AG09319 (cell line): Measurements from ENCODE around the gene PSD.

ENCODE experiments used
- DNase-seq: peaks from one replicate; pipeline ENCODE4 v3.0.0-alpha.2; 2010; ENCODE audit warnings: low read depth; ENCODE audit errors: extremely low read depth
- TF ChIP-seq, protein P1 (sequence below): IDR thresholded peaks from 2 replicates; pipeline ENCODE4 v1.5.1; 2011; ENCODE audit warnings: low read depth, mild to moderate bottlenecking, inconsistent platforms, low read length, moderate library complexity

PSD gene

DNA sequence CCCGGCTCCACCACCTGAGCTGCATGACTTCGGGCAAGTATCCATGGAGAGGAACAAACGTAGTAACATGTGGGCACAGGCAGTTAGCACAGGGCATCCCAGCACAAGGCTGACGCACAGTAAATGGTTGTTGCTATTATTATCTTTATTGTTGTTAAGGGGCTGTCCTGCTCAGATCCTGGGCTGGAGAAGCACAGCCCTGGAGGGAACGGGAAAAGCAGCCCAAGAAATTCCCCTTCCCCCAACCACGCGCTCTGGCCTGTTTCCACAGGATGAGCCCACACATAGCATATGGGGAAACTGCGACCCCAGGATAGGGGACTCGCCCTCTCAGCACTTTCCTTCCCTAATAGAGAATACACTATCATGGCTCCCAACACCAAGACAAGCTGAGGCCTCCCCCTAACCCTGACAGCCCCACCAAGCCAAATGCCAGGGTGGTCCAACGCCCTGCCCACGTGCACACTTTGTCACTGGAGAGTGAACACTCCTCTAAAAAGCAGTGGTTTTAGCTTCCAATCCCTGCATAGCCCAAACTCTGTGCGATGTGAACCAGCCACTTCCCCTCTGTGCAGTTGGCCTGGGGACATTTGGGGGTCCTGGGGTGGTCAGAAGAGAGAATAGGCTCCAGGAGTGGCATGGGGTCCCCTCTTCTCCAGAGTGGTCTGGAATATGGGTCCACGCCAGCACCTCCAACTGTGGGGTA is 11.0 kb downstream of the PSD start:
- TF ChIP-seq, protein P1, sequence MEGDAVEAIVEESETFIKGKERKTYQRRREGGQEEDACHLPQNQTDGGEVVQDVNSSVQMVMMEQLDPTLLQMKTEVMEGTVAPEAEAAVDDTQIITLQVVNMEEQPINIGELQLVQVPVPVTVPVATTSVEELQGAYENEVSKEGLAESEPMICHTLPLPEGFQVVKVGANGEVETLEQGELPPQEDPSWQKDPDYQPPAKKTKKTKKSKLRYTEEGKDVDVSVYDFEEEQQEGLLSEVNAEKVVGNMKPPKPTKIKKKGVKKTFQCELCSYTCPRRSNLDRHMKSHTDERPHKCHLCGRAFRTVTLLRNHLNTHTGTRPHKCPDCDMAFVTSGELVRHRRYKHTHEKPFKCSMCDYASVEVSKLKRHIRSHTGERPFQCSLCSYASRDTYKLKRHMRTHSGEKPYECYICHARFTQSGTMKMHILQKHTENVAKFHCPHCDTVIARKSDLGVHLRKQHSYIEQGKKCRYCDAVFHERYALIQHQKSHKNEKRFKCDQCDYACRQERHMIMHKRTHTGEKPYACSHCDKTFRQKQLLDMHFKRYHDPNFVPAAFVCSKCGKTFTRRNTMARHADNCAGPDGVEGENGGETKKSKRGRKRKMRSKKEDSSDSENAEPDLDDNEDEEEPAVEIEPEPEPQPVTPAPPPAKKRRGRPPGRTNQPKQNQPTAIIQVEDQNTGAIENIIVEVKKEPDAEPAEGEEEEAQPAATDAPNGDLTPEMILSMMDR, result no peak
- no peak for DNase-seq

DNA sequence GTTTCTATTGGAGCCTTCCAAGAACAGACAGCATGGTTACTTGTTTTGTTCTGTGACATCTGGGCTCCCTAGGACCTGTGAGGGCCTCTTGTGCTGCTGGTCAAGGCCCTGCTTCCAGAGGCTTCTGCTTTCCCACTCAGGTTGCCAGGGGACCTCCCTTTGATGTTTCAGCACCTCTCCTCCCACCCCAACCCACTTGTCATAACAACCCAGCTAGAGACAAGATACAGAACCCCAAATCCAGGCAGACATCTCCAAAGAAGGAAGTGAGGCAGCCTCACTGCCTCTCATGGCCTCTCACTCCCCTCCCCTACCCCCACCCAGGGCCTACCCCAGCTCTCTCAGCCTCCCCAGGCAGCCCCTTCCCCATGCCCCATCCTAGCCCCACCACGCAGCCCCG is 11.8 kb downstream of the PSD start:
- DNase-seq, result no peak
- TF ChIP-seq, protein P1, result no peak

DNA sequence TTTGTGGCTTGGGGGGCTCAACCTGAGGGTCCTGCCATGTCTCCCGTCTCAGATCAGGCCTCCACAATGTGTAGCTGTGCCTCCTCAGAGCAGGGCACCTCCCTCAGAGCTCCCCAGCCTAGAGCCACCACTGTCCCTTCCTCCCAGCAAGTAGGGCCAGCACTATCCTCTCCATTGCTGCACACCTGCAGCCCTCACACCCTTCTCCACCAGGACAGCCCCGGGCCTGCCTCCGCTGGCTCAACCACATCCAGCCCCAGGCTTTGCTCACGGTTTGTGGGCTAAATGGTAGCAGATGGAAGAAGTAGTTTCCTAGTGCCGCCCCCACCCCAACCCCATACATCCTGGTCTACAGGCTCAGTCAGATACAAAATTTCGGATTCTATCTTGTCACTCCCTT is 13.0 kb downstream of the PSD start:
- TF ChIP-seq, protein P1, result no peak
- DNase-seq, result no peak

DNA sequence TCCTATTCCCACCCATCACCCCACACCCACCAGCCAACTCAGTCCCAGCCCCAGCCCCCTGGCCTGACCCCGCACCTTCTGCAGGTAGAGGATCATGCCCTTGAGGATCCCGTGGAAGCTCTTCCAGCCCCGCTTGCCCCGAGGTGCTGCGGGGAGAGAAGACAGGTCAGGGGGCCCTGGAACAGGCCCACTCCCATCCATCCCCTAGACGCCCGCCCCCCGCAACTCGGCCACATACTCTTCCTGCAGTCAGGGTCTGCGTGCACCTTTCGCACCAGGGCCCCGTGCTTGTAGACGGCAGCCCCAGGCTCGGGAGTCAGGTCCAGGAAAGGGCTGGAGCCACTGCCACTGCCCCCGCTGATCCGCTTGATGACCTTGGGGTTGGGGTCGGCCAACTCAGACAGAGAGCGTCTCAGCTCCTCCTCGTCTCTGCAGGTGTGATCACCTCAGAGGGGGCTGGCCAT is 13.4 kb downstream of the PSD start:
- TF ChIP-seq, protein P1, result no peak
- no peak for DNase-seq

DNA sequence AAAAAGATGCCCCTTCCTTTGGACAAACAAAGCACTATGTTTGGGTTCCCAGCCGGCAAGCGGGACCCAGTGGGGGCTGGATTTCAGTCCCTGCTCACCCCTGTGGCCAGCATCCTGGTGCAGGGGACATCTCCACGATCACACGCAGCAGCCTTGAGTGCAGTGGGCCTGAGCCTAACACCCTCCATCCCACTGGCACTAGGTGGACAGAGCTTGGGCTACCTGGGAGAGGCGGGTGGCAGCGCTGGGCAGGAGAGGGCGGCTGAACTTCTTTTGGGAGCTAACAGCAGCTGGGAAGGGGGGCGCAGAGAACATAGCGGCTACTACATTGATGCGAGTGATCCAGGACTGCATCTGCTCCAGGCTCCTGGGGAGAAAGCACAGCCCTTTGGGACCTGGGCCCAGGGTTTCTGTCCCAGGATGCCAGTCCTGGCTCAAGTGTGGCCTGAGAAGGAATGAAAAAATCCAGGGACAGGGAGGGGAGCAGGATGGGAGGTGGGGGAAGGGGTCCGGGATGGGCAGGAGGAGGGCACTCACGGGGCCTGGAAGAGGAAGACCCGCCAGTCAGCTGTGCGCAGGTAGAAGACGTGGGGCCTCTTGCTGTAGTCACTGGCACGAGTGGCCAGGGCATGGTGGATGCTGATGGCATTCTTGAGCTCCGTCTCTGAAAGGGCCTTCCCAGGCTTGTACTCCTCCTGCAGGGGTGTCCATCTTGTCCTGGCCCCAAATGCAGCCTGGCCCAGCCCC is 14.1 kb downstream of the PSD start:
- TF ChIP-seq, protein P1, result no peak

DNA sequence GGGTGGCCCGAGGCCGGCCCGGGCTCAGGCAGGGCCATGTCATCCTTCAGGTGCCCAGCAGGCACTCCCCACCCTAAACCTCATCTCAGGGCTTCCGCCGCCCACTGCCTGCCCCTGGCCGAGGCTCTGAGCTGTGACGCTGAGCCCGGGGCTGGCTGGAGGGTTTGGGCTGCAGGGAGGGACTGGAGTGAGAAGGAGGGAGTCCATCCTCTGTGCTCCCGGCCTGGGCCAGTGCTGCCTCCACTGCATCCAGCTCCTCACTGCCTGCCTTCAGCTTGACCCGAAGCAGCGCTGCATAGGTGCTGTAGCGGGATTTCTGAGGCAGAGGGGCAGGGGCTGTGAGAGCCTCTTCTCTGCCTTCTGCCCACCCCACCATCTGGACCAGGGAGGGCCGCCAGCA is 15.5 kb downstream of the PSD start:
- DNase-seq, result no peak

More for the DNA sequence above, 14.1 kb downstream of the PSD start:
- no peak for DNase-seq

DNA sequence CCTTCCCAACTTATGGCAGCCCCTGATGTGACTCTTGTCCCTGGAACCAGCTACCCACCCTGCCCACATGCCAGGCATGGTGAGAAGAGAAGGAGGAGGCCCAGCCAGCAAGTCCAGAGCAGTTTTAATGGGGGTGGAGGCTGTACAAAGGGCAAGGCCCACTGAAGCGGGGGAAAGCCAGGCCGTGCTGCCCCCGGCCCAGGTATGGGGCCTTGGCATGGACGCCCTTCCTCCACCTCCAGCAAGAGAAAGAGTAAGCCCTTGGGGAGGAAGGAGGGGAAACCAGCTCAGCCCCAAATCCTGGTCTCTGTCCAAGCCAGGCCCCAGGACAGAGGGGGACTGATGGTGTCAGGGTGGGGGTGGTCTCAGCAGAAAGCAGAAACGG is 16.1 kb downstream of the PSD start:
- TF ChIP-seq, protein P1, result no peak
- no peak for DNase-seq

More for the DNA sequence above, 15.5 kb downstream of the PSD start:
- TF ChIP-seq, protein P1, result no peak
